Astrocyte of the cerebellum (primary cell): Measurements from ENCODE around the gene GLYR1.

Experiments used
- DNase-seq: peaks from one replicate; pipeline ENCODE4 v3.0.0-alpha.2; 2011; ENCODE audit warnings: low read depth
- H3K4me3 ChIP-seq: 2 replicates; pipeline ENCODE4 v1.5.1; 2011; ENCODE audit warnings: mild to moderate bottlenecking, low read depth, low read length, moderate library complexity
- in situ Hi-C: cut with HindIII; loops from 2 replicates; pipeline ENCODE4 v1.10.0; 2017; ENCODE audit warnings: low sequenced_read_pairs
- TF ChIP-seq, protein P1 (sequence below): IDR thresholded peaks from 2 replicates; pipeline ENCODE4 v1.5.1; 2012; ENCODE audit warnings: low read length, low read depth, moderate library complexity, mild to moderate bottlenecking; ENCODE audit errors: missing control alignments

Gene GLYR1

DNA sequence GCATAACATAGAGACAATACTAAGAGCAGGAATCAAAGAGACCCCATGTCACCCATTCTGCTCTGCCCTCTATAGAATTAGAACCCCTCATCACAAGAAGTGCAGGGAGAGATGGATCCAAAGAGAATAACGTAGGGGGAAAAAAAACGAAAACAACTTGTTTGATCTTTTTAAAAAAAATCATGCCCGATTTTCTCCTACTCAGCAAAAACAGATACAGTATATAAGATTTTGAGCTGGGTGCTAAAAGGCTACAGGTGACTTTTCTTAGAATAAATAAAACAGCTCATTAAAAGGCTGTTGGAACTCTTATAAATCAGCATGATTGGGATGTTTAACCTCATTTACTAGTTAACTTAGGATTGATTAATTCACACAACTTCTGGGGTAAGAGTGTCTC is 17.6 kb upstream of the GLYR1 start:
- no peak overlapping the region for H3K4me3 ChIP-seq
- TF ChIP-seq, protein P1, sequence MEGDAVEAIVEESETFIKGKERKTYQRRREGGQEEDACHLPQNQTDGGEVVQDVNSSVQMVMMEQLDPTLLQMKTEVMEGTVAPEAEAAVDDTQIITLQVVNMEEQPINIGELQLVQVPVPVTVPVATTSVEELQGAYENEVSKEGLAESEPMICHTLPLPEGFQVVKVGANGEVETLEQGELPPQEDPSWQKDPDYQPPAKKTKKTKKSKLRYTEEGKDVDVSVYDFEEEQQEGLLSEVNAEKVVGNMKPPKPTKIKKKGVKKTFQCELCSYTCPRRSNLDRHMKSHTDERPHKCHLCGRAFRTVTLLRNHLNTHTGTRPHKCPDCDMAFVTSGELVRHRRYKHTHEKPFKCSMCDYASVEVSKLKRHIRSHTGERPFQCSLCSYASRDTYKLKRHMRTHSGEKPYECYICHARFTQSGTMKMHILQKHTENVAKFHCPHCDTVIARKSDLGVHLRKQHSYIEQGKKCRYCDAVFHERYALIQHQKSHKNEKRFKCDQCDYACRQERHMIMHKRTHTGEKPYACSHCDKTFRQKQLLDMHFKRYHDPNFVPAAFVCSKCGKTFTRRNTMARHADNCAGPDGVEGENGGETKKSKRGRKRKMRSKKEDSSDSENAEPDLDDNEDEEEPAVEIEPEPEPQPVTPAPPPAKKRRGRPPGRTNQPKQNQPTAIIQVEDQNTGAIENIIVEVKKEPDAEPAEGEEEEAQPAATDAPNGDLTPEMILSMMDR, result no peak
- in situ Hi-C loops, result loop anchor here (5.0 kb wide), 3 partner anchors 32 to 78 kb away; no protein-coding TSS in a partner anchor
- no peak for DNase-seq

DNA sequence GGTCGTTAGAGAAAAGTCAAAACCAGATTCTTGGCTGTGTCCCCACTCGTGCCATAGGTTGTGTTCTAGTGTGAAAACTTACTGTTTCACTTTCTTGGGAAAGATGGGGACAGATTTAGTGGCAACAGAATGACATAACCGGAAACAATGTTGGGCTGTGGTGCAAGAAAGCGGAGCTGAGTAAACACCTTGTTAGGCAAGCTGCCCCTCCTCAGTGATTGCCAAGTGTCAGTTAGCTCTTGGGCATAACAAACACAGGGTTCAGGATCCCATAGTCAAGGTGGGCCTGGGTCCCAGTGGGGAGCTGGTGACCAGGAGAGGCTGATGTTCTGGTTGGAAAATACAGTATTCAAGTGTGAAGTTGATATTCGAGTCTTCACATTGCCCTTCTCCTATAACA is 15.6 kb upstream of the GLYR1 start:
- TF ChIP-seq, protein P1, result no peak

DNA sequence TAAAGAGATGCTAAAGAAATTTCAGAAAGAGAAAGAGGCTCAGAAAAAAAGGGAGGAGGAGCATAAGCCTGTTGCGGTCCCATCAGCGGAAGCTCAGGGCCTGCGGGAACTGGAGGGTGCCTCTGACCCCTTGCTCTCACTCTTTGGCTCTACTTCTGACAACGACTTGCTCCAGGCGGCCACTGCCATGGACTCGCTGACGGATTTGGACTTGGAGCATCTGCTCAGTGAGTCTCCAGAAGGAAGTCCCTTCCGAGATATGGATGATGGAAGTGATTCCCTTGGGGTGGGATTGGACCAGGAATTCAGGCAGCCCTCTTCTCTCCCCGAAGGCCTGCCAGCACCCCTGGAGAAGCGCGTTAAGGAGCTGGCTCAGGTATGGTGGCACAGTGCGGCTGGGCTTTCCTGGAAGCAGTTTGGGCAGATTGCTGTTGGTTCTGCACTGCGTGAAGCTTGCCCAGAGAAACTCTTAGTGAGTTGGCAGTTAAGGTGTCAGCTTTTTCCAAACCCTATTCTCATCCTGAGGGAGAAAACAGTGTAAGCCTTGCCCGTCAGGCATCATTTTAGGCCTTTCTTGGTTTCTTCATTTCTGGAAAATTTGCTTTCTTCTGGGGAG is 13.7 kb upstream of the GLYR1 start:
- in situ Hi-C loops, result no loop called here
- TF ChIP-seq, protein P1, result no peak
- no peak overlapping the region for H3K4me3 ChIP-seq
- DNase-seq, result no peak

More for the DNA sequence above, 15.6 kb upstream of the GLYR1 start:
- in situ Hi-C loops, result no loop called here
- DNase-seq, result no peak
- no peak overlapping the region for H3K4me3 ChIP-seq

DNA sequence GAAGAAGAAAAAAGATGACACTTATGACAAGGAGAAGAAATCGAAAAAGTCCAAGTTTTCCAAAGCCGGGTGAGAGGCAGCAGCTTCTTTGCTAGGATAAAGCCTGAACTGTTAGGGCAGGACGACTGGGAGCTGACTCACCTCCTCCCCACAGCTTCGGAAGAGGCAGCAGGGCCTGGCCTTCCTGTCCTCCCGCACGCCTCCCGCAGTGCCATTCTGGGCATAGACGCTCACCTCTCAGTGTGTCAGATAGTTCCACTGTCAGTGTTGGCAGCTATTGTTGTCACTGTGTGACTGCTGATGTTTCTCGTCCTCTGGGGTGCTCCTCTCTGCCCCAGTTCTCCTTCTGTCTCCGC is 12.8 kb upstream of the GLYR1 start:
- TF ChIP-seq, protein P1, result no peak
- no peak for DNase-seq
- no peak overlapping the region for H3K4me3 ChIP-seq
- in situ Hi-C loops, result no loop called here

DNA sequence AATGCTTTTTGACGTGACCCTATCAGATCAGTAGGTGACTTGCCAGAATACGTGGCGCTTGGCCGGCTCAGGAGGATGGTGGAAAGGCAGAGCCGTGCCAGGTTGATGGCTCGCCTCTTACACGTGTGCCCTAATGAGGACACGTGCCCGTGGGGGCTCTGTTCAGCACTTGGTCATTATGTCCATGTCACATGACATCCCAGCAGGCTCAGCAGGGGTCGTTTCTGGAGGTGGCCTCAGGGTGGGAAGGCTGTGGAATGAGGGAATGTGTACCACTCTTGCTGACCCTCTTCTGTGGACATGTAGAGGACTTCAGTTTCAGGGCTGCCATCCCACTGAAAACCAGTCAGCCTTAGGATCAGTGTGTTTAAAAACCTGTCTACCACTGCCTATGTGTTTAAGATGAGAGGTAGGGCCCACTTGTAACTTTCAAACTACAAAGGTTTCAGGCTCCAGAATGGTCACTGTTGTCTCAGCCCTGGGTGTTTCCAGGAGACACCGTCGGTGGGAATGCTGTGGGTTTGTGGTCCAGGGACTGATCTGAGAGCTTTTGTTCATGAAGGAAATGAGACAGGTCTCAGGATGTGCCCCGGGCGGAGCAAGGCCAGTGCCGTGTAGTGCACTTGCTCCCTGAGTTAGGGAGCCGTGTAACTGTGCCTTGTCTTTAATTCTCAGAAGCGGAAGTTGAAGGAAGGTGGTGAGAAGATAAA is 12.3 kb upstream of the GLYR1 start:
- TF ChIP-seq, protein P1, result no peak
- no peak for DNase-seq
- in situ Hi-C loops, result no loop called here
- no peak overlapping the region for H3K4me3 ChIP-seq

DNA sequence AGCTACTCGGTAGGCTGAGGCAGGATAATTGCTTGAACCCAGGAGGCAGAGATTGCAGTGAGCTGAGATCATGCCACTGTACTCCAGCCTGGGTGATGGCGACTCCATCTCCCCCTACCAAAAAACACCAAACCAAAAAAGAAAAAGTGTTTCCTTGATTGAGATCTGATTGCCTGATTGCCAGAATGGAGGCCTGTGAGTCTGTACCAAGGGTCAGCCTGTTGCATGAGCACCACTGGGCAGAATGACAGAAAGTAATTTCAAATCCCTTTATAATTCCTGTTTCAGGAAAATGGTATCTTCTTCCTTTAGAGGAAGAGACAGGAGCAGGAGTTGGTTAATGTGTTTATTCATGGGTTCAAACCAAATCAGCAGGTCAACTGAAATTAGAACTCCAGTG is 8.7 kb upstream of the GLYR1 start:
- TF ChIP-seq, protein P1, result no peak
- H3K4me3 ChIP-seq, result no peak overlapping the region
- in situ Hi-C loops, result no loop called here
- no peak for DNase-seq
